ENCODE results near the gene PPIE.

DNA sequence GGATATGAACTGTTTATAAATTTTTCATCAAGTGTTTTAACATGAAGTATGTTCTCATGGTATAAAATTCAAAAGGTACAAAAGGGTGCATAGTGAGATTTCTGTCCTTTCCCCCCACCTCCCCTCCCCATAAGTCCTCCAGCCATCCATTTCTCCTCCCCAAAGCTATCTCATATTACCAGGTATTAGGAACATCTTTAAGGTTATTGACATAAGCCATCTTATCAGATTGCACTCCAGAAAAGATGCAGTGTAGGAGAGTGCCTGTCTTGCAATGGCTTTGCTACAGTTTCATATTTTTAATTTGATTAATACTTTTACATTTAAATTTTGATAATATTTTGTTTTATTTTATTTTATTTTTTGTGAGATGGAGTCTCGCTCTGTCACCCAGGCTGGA, 33.9 kb upstream of the PPIE start:
- TF ChIP-seq, protein P1, sequence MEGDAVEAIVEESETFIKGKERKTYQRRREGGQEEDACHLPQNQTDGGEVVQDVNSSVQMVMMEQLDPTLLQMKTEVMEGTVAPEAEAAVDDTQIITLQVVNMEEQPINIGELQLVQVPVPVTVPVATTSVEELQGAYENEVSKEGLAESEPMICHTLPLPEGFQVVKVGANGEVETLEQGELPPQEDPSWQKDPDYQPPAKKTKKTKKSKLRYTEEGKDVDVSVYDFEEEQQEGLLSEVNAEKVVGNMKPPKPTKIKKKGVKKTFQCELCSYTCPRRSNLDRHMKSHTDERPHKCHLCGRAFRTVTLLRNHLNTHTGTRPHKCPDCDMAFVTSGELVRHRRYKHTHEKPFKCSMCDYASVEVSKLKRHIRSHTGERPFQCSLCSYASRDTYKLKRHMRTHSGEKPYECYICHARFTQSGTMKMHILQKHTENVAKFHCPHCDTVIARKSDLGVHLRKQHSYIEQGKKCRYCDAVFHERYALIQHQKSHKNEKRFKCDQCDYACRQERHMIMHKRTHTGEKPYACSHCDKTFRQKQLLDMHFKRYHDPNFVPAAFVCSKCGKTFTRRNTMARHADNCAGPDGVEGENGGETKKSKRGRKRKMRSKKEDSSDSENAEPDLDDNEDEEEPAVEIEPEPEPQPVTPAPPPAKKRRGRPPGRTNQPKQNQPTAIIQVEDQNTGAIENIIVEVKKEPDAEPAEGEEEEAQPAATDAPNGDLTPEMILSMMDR (IDR thresholded peaks at IDR 0.05): no peak
- TF ChIP-seq POLR2A (IDR thresholded peaks at IDR 0.05): no peak
